Kidney glomerular epithelial cell (primary cell): ENCODE data around the gene ISM1.

ENCODE experiments used
- DNase-seq: peaks from one replicate; lab custom pipeline; 2025; lab: John Stamatoyannopoulos, UW

ISM1 gene

GRCh38 chr20:13283869-13284829 is 63.1 kb downstream of the ISM1 start:
- DNase-seq: no peak

- no peak for DNase-seq
Observed at GRCh38 chr20:13284830-13285229, 63.8 kb downstream of the ISM1 start.

GRCh38 chr20:13285408-13285807 is 64.3 kb downstream of the ISM1 start:
- DNase-seq: no peak

GRCh38 chr20:13286052-13286451 is 65.0 kb downstream of the ISM1 start:
- DNase-seq: no peak

GRCh38 chr20:13286607-13287006 is 65.5 kb downstream of the ISM1 start:
- no peak for DNase-seq

GRCh38 chr20:13288357-13288756 is 67.3 kb downstream of the ISM1 start:
- no peak for DNase-seq

- DNase-seq: no peak
Observed at GRCh38 chr20:13289031-13289430, 68.0 kb downstream of the ISM1 start.

GRCh38 chr20:13290724-13291123 is 69.7 kb downstream of the ISM1 start:
- DNase-seq: no peak

GRCh38 chr20:13291157-13291556 is 70.1 kb downstream of the ISM1 start:
- no peak for DNase-seq

- no peak for DNase-seq
Observed at GRCh38 chr20:13292201-13292885, 71.3 kb downstream of the ISM1 start.

GRCh38 chr20:13294522-13294921 is 73.4 kb downstream of the ISM1 start:
- DNase-seq: no peak

GRCh38 chr20:13295637-13296036 is 74.6 kb downstream of the ISM1 start:
- no peak for DNase-seq

- no peak for DNase-seq
Observed at GRCh38 chr20:13296070-13296469, 75.0 kb downstream of the ISM1 start.

GRCh38 chr20:13297147-13297899 is 76.2 kb downstream of the ISM1 start:
- DNase-seq: no peak

GRCh38 chr20:13298692-13299373 is 77.8 kb downstream of the ISM1 start:
- no peak for DNase-seq

- no peak for DNase-seq
Observed at GRCh38 chr20:13299401-13299800, 78.3 kb downstream of the ISM1 start.

GRCh38 chr20:13301596-13301995 is 80.5 kb downstream of the ISM1 start:
- DNase-seq: no peak

GRCh38 chr20:13302647-13303450 is 81.8 kb downstream of the ISM1 start:
- no peak for DNase-seq

GRCh38 chr20:13305284-13305683 is 84.2 kb downstream of the ISM1 start:
- DNase-seq: no peak

- no peak for DNase-seq
Observed at GRCh38 chr20:13307562-13308163, 86.6 kb downstream of the ISM1 start.

- no peak for DNase-seq
Observed at GRCh38 chr20:13312300-13312699, 91.2 kb downstream of the ISM1 start.
